SH-SY5Y (cell line): ENCODE measurements around the gene SHANK2.

Experiments
- GATA2 ChIP-seq: IDR thresholded peaks from 2 replicates; pipeline ENCODE4 v1.6.1; 2011; ENCODE audit warnings: mild to moderate bottlenecking, low read depth, low read length
- GATA3 ChIP-seq: IDR thresholded peaks from 2 replicates; pipeline ENCODE4 v1.6.1; 2011; ENCODE audit warnings: low read depth, mild to moderate bottlenecking, low read length, moderate library complexity

DNA sequence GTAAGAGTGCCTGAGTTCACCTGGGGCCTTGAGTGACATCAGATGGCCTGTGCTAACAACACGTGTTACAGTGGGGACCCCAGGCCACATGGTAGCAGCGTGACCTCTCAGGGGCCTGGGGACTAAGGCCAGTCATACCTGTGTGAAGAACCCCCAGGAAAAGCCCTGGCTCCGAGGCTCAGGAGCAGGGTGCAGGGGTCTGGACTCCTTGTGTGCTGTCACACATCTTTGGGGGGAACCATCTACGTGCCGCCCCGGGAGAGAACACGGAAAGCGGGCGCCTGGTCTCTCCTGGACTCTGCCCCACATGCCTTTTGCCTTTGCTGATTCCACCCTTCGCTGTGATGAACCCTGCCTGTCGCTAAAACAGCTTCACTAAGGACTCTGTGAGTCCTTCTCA, 48.7 kb downstream of the SHANK2 start:
- no peak for TF ChIP-seq GATA2
- TF ChIP-seq GATA3: no peak
